DMS 273 treated with DMSO at 0.1 percent for 48 hours (cell line): Measurements from ENCODE around the gene ARL16.

Experiments
- DNase-seq: peaks from one replicate; lab custom pipeline; 2025; lab: John Stamatoyannopoulos, UW

Gene ARL16

DNA sequence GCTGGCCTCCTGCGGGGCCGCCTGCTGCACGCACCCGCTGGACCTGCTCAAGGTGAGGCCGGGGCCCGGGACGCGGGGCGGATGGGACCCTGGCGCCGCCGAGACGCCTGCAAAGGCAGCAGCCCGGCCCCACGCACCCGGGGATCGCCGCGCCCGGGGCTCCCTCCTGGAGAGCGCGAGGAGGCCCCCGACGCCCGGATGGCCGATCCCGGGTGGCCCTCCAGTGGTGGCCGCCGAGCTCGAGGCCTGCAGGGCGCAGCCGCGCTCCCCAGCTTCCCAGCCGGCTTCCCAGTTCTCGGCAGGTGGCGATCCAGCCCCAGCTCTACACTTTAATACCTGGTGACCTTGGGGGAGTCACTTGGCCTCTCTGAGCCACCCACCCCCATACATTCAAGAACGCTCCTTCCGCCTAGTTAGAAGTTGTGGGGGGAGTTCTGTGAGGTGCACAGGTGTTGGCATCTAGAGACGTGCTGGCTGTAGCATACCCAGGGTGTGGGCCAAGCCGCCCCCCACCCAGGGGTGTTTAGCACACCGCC is 28.9 kb upstream of the ARL16 start:
- no peak for DNase-seq

DNA sequence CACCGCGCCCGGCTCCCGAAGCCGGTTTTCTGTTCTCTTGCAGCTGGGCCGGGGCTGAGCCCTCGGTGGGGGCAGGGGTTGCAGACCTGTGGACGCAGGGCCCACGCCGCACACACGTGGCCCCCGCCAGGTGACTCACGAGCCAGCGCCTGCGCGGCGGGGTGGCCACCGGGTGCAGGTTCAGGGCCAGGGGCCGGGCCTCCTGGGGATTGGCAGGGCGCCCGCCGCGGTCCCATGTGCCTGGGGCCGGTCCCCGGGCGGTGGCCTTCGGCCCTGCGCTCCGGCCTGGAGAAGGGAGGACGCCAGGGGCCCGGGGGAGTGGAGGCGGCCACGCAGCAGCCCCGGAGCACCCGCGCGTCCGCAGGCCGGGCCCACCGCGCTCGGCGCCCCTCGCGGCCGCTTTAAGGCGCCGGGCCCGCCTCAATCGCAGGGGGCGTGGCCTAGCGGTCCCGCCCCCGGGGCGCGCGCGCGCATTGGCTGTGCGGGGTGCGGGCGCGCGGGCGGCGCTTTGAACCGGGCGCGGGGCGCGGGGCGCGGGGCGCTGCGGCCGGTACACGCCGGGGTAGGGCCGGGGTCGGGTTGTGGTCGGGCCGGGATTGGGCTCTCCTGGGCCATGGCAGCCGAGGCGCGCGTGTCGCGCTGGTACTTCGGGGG is 28.3 kb upstream of the ARL16 start, which contains the start of gene SLC25A10:
TSS of gene SLC25A10 (plus strand) at position 471 of the 654 bp plus-strand sequence. CDS start at position 614, 143 bp downstream.
- DNase-seq: peak; percentile 54

DNA sequence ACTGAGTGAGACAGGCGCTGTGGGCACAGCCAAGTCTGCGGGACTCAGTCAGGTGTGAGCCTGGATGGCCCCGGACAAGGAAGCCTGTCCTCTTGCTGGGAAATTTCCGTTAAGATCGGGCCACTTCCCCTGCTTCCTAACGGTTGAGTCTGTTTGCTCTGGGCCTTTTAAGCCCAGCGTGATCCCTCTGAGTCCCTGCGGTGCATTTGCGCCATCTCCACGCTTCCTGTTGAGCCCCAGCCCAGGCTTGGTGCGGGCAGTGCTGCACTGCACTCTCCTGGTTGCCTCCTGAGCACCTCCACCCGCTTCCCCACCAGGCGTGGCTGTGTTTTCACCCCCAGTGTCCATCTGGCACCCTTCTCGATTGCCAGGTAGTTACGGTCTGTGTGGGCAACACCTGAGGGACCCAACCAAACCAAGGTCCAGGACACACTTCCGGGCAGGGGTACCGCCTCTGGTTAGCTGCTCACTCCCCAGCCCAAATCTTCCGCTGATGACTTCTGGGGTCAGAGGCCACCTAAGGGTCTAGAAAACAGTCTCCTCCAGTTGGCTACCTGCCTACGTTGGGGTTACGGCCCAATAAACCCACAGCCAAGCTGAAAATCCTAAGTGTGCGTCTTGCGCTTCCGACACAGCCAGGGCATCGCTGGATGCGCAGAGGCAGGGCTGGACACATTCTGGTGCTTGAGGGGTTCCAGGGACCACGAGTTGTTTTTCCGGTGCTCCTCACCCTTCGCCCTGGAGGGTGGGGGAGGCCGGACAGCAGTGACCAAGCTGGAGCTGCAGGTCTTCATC is 27.1 kb upstream of the ARL16 start:
- no peak for DNase-seq

DNA sequence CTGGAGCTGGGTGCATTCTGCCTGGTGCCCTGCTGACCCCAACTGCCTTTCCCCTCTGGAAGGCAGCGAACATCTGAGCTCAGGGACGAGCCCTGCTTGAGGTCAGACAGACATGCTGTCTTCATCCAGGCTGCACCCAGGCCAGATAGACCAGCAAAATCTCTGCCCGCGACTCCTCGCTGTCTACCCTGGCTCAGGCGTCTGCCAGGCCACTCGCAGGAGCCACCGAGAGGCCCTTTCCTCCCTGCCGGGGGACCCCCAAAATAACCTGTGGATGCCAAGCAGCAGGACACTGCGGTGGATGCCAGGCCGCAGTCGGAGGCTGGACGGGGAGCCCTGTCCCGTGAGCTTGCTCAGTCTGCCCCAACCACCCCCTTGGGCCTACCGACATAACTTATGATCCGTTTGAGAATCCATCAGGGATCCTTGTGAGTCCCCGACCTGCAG is 25.2 kb upstream of the ARL16 start:
- DNase-seq: no peak

DNA sequence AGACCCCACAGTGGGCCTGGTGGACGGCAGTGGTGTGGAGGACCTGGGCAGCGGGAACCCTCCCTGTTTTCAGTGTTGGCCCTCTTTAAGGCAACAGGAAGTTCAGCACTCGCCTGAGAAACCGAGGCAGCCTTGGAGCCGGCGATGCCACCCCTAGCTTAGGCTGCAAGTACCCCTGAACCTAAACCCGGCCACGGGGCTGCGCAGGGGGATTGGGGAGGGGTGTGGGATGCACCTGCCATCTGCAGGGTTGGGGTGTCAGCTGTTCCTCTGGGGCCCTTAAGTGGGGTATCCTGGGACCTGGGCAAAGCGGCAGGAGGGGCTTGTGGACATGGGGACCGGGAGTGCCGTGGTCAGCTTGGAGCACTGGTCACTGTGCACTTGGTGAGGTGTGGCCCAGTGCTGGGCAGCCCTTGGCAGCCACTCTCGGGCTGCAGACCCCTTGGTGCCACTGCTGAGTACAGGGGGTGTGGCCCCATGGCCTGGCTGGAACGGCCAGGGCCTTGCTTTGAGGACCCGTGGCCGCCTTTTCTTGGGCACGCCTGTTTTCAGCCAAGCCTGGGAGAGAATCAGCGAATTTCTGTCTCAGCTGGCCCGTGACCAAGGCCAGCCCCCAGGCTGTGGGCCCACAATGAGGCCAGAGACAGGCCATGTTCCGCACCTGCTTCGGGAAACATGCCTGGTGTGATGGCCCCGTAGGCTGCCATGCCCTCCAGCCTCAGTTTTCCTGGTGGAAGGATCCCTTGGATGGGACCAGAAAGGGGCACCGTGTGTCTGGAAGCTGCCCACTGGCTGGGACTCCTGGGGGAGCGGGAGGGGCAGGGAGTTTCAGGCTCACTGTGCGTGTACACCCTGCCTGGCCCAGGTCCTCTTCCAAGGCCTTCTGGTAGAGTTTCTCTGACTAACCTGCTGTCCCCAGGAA is 24.4 kb upstream of the ARL16 start:
- no peak for DNase-seq

DNA sequence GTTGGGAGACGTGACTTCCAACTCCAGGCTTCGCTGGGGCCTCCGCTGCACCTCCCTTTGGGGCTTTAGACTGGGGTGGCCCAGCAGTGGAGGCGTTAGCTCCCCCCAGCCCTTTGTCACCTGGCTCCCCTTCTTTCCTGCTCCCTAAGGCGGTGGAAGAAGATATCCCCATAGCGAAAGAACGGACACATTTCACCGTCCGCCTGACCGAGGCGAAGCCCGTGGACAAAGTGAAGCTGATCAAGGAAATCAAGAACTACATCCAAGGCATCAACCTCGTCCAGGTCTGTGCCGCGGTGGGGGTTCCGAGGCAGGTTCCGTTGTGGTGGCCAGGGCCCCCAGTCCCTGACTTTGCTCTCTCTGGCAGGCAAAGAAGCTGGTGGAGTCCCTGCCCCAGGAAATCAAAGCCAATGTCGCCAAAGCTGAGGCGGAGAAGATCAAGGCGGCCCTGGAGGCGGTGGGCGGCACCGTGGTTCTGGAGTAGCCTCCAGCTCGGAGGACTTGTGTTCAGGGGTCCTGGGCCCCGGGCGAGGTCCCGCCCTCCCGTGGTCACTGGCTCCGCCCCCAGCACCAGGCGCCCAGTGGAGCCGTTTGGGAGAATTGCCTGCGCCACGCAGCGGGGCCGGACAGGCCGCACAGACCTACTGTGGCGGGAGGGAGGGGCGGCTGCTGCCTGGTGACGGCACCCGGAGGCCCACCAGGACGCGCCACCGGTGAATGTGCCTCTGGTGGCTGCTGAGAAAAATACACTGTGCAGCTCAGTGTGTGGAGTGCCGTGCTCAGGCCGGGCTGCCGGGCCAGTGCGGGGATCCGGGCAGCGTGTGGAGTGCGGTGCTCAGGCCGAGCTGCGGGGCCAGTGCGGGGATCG is 23.4 kb upstream of the ARL16 start:
- no peak for DNase-seq

DNA sequence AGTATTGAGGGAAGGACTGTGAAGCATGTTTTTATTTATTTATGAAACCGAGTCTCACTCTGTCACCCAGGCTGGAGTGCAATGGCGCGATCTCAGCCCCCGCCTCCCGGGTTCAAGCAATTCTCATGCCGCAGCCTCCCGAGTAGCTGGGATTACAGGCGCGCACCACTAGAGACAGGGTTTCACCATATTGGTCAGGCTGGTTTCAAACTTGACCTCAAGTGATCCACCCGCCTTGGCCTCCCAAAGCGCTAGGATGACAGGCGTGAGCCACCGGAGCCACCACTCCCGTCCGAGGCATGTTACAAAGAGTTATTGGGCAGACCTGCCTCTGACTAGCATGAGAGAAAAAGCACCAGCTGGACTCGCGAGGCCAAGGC is 22.6 kb upstream of the ARL16 start:
- DNase-seq: no peak

DNA sequence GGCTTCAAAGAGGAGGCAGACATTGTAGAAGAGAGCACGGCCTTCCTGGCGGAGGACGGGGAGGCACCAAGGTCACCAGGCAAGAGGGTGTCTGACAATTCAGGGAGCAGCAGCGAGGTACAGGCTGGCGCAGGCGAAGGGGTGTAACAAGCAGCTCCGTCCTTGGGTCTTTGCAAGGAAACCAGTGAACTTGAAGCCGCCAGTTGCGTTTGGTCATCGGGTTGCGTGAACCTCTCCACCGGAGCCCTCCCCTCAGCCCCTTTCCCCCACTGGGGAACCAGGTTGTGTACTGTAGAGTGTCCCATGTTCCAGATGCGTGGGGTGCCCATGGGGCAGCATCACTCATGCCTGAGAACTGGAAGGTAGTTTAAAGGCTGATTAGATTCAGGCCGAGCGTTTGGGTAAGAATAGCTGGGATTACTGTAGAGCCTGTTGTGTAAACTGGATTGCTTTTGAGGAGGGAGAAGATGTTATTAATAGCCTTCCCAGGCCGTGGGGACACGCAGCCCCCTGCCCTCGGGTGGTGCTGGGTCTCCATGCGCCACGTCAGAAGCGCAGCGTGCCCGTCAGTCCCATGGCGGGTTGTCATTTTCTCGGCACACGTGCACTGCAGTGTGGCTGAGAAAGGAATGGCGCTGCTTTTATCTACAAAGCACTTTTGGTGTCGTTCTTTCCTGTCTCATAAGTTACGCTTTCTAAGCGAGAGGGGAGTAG is 22.1 kb upstream of the ARL16 start:
- no peak for DNase-seq

DNA sequence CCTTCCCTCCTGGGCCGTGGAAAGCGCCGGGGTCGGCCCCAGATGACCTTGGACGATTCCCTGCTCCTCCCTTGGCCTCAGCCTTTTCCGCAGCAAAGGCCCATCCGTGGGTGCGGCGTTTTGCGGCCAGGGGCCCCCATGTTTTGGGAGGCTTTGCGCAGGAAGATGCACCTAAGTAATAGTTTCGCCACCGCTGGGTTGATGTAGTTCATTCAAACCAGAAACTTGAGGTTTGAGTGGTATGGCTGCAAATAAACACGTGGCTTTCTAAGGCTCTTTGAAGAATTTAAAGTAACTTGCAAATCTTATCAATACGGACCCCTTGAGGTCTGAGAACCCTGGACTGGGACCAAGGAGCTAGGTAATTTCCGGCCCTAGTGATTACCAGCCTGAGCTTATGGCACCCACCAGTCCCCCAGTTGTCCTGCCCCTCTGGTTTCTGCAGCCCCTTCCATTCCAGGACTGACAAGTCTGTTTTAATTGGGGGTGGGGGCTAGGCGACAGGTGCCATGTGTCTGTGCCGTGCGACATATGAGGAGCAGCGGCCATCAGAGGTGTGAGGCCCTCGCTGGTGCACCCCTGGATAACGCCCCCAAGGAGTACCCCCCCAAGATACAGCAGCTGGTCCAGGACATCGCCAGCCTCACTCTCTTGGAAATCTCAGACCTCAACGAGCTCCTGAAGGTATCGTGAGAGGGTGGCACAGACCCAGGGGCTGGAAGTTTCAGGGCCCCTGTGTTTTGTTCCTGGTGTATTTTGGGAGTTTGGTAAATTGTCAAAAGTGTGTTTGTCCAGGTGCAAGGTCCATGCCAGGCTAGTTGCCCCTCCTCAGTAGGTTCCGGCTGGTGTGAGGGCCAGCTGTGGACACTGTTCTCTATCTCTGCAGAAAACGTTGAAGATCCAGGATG is 20.4 kb upstream of the ARL16 start:
- DNase-seq: no peak

DNA sequence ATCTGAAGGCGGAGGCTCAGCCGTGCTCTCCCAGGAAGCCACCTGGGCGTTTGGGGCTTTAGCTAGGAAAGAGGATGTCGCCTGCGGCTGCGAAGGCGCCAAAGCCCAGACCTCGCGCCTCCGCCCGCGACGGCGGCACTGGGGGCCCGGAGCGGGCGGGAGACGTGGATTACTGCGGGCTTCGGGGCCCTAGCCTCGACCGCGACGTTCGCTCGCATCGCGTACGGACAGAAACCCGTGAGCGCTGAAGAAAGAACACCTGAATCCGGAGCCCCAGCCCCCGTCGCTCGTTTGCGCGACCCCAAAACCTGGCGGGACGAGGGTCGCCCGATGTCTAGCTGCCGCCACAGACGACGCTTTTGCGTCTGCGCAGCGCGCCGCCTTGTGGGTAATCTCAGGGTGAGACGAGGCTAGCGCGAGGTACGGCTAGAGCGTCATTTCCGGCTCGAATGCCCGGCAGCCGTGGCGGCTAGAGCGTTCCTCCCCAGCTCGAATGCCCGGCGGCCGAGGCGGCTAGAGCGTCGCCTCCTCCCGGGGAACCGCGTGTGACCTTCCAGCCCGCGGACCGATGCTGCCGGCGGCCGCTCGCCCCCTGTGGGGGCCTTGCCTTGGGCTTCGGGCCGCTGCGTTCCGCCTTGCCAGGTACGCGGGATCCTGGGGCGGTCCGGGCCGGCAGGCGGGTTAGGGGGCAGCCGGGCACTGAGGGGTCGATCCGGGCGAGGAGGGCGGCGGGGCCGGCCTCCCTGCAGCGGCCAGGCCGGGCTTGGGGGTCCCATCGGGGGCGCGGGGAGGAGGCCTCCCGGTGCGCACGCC is 19.5 kb upstream of the ARL16 start, which contains the start of gene MRPL12:
TSS of gene MRPL12 (plus strand) at position 434 of the 813 bp plus-strand sequence. CDS start at position 569, 135 bp downstream.
- peak; percentile 78 for DNase-seq

DNA sequence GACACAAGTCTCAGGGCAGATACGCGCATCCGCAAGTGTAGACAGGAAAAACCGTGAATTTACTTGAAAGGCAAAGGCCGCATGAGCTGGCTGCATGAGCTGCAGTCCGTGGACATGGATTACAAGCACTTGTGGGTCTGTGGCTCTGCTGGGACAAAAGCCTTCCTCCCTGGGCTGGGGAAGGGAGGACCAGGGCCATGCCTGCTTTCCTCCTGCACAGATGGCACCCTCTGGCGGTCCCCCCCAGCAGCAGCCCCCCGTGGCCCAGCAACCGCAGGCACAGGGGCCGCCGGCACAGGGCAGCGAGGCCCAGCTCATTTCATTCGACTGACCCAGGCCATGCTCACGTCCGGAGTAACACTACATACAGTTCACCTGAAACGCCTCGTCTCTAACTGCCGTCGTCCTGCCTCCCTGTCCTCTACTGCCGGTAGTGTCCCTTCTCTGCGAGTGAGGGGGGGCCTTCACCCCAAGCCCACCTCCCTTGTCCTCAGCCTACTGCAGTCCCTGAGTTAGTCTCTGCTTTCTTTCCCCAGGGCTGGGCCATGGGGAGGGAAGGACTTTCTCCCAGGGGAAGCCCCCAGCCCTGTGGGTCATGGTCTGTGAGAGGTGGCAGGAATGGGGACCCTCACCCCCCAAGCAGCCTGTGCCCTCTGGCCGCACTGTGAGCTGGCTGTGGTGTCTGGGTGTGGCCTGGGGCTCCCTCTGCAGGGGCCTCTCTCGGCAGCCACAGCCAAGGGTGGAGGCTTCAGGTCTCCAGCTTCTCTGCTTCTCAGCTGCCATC is 17.9 kb upstream of the ARL16 start:
- DNase-seq: no peak

DNA sequence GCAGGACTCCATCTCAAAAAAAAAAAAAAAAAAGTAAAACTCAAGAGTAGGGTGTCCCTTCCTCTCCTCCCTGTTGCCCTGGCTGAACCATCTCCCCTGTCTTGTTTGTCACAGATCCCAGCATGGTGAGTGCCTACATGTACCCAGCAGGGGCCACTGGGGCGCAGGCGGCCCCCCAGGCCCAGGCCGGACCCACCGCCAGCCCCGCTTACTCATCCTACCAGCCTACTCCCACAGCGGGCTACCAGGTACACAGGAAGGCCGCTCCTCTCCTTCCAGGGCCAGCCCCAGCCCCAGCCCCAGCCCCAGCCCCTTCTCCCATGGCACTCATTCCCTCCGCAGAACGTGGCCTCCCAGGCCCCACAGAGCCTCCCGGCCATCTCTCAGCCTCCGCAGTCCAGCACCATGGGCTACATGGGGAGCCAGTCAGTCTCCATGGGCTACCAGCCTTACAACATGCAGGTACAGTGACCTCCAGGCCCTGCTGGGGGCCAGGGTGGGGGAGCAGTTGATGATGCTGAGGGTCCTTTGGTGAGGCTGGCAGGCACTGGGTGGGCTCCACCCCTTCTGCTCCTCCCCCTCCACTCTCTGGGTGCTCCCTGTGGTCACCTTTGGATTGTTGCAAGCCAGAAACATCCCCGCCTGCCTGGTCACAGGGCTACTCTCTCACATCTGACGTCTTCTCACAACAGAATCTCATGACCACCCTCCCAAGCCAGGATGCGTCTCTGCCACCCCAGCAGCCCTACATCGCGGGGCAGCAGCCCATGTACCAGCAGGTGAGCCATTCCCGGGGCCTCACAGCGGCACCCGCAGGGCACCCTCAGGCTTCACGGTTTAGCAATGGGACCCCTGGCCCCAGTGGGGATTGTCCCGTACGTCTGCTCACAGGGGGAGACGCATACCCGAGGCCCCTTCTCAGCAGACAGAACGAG is 17.0 kb upstream of the ARL16 start:
- DNase-seq: no peak

DNA sequence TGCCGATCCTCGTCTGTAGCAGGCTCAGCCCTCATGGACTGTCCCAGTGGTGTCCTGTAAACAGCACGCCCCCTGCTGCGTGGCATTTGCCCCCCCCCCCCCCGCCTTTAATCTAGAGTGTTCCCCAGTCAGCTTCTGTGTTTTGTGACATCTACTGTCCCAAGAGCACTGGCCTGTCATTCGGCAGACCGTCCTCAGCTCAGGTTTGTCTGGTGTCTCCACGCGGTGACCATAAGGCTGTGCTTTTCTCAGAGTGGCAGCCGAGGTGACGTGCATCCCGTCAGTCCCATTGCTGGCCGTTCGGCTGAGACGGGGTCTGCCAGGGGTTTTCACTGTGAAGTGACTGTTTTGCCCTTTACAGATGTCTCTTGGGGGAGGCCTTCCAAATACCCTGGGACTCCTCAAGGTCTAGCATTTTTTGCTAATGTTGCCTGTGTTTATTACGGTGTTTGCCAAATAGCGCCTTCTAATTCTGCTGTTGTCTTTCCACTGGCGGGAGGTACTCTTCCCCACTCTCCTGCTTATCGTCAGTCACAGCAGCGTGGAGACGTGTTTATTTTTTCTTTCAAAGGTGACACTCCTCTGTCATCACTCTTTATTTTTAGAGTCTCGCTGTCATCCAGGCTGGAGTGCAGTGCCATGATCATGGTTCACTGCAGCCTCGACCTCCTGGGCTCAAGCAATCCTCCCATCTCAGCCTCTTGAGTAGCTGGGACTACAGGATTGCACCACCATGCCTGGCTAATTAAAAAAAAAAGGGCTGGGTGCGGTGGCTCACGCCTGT is 13.9 kb upstream of the ARL16 start:
- DNase-seq: no peak

DNA sequence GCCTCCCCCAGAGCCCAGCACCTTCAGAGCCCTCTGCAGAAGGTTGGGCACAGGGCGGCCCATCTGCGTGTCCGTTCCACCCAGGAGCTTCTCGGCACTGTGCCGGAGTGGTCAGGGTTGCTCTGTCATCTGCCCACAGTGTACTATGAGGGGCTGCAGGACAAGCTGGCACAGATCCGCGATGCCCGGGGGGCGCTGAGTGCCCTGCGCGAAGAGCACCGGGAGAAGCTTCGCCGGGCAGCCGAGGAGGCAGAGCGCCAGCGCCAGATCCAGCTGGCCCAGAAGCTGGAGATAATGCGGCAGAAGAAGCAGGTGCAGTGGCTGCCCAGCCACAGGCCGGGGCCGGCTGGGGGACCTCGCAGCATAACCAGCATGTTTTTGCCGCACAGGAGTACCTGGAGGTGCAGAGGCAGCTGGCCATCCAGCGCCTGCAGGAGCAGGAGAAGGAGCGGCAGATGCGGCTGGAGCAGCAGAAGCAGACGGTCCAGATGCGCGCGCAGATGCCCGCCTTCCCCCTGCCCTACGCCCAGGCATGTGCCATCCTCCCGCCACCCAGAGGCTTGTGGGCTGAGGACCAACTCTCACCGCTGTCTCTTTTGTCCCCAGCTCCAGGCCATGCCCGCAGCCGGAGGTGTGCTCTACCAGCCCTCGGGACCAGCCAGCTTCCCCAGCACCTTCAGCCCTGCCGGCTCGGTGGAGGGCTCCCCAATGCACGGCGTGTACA is 12.8 kb upstream of the ARL16 start:
- no peak for DNase-seq

DNA sequence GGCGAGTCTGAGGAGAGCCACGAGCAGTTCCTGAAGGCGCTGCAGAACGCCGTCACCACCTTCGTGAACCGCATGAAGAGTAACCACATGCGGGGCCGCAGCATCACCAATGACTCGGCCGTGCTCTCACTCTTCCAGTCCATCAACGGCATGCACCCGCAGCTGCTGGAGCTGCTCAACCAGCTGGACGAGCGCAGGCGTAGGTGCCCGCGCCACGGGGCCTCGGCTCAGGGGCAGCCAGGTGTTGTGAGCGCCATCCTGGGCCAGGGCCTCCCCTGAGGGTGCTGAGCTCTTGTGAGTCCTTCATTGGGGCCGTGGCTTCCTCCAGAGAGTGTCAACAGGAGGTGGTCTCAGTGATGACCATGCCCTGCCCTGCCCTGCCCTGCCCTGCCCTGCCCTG is 12.2 kb upstream of the ARL16 start:
- DNase-seq: no peak
